ENCODE measurements around the gene RAB4A. TPM values are rescaled to one million over a fixed set of nuclear protein-coding genes. Genes with fewer than 3 reads are reported as not detected.

Gene RAB4A
- total and polyA plus RNA-seq, 3 donors from 2014 or later: 27.2 to 55.1 (median 30.2) TPM

- Histone ChIP-seq H3K27me3 (no peaks in the 10 kb centered on the region), H3K4me1 (peaks cover 3% of the 10 kb centered on the region), H3K36me3 (ENCODE audit: low read depth, missing control alignments) (no peaks in the 10 kb centered on the region), H3K4me3 (no peak overlapping the region), H3K9me3 (no peaks in the 10 kb centered on the region), H3K27ac (no peak overlapping the region)
- TF ChIP-seq CTCF (IDR thresholded peaks at IDR 0.05) (no peak), POLR2A (IDR thresholded peaks at IDR 0.05) (no peak)
- DNase-seq: no peak
- intact Hi-C loops (cut with DNase I; ENCODE audit: low total_unique reads): no loop called here
- WGBS, 2 donors: 79 to 100% methylated on average over 2 of the region's 2 CpGs
Measured at GRCh38 chr1:229278120-229278741, 7.3 kb downstream of the RAB4A start.

GRCh38 chr1:229279242-229279641 lies 8.3 kb downstream of the RAB4A start:
- WGBS, 2 donors: 46 to 61% methylated on average over 3 of the region's 3 CpGs
- Histone ChIP-seq H3K9me3 (no peaks in the 10 kb centered on the region), H3K27ac (no peak overlapping the region), H3K36me3 (ENCODE audit: low read depth, missing control alignments) (no peaks in the 10 kb centered on the region), H3K4me3 (no peak overlapping the region), H3K27me3 (no peaks in the 10 kb centered on the region), H3K4me1 (no peaks in the 10 kb centered on the region)
- intact Hi-C loops (cut with DNase I; ENCODE audit: low total_unique reads): no loop called here
- DNase-seq: no peak
- TF ChIP-seq CTCF (IDR thresholded peaks at IDR 0.05) (no peak), POLR2A (IDR thresholded peaks at IDR 0.05) (no peak)

- intact Hi-C loops (cut with DNase I; ENCODE audit: low total_unique reads): no loop called here
- H3K27me3 ChIP-seq: no peaks in the 10 kb centered on the region
- no peaks in the 10 kb centered on the region for H3K36me3 ChIP-seq (ENCODE audit: low read depth, missing control alignments)
- H3K9me3 ChIP-seq: no peaks in the 10 kb centered on the region
- no peak overlapping the region for H3K4me3 ChIP-seq
- WGBS, 2 donors: 84 to 85% methylated on average over 6 of the region's 6 CpGs
- no peaks in the 10 kb centered on the region for H3K4me1 ChIP-seq
- no peak overlapping the region for H3K27ac ChIP-seq
- DNase-seq: no peak
- TF ChIP-seq CTCF (IDR thresholded peaks at IDR 0.05) (no peak), POLR2A (IDR thresholded peaks at IDR 0.05) (no peak)
Measured at GRCh38 chr1:229280037-229280828, 9.3 kb downstream of the RAB4A start.

- TF ChIP-seq CTCF (IDR thresholded peaks at IDR 0.05): no peak
- TF ChIP-seq POLR2A (IDR thresholded peaks at IDR 0.05): no peak
- no peaks in the 10 kb centered on the region for H3K4me1 ChIP-seq
- no peaks in the 10 kb centered on the region for H3K9me3 ChIP-seq
- intact Hi-C loops (cut with DNase I; ENCODE audit: low total_unique reads): no loop called here
- H3K36me3 ChIP-seq (ENCODE audit: low read depth, missing control alignments): no peaks in the 10 kb centered on the region
- 91 to 96% methylated on average over 3 of the region's 3 CpGs for WGBS, 2 donors
- H3K27ac ChIP-seq: no peak overlapping the region
- no peak for DNase-seq
- no peak overlapping the region for H3K4me3 ChIP-seq
- H3K27me3 ChIP-seq: no peaks in the 10 kb centered on the region
Measured at GRCh38 chr1:229280921-229281320, 10.0 kb downstream of the RAB4A start.
